ENCODE data around the gene SEMA3F. TPM values are rescaled to one million over a fixed set of nuclear protein-coding genes. Genes with fewer than 3 reads are reported as not detected.
A peak's percentile ranks its signal among the peaks of the same experiment; 100 is the strongest.

Gene SEMA3F
- total RNA-seq, 1 donor from 2014 or later: 78.1 TPM

DNA sequence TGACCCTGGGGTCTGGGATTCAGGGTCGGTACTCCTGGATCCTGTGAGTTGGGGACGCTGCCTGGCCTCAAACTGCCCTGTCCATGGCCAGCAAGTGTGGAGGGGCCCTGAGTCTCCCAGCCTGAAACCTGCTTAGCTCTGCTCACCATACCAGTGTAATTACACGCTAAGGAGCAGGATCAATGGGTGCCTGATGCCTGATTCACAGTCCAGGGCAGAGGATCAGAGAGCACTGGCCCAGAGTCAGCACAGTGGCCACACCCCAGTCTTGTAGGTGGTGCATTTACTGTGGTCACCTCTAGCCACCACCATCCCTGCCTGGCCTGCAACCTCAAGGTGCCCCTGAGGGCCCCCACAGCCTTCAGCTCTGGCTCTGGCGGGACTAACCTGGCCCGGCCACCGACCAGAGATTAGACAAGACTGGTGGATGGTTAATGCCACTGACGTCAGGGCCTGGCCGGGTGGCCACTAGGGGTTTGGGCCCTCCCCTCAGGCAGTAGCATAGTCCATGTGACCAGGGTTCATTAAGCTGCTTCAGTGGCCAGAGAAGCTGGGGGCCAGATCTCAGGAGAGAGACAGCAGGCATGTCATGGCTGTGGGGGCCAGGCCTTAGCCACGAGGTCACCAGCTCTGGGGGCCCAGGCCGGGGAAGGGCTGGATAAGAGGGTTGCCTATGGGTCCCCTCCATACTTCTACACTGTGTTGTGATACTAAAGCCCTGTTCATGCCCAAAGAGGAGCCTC lies 46.6 kb downstream of the SEMA3F start:
- TF ChIP-seq, protein P1, sequence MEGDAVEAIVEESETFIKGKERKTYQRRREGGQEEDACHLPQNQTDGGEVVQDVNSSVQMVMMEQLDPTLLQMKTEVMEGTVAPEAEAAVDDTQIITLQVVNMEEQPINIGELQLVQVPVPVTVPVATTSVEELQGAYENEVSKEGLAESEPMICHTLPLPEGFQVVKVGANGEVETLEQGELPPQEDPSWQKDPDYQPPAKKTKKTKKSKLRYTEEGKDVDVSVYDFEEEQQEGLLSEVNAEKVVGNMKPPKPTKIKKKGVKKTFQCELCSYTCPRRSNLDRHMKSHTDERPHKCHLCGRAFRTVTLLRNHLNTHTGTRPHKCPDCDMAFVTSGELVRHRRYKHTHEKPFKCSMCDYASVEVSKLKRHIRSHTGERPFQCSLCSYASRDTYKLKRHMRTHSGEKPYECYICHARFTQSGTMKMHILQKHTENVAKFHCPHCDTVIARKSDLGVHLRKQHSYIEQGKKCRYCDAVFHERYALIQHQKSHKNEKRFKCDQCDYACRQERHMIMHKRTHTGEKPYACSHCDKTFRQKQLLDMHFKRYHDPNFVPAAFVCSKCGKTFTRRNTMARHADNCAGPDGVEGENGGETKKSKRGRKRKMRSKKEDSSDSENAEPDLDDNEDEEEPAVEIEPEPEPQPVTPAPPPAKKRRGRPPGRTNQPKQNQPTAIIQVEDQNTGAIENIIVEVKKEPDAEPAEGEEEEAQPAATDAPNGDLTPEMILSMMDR (IDR thresholded peaks at IDR 0.05): no peak
- TF ChIP-seq POLR2AphosphoS5 (IDR thresholded peaks at IDR 0.05; ENCODE audit: insufficient read depth in 1 of 2, low read depth in 1 of 2) (no peak), POLR2A (IDR thresholded peaks at IDR 0.05) (no peak)
- Histone ChIP-seq H3K9me3 (no peaks in the 10 kb centered on the region), H3K4me3 (no peak overlapping the region), H3K4me1 (peaks cover 17% of the 10 kb centered on the region), H3K27ac (no peak overlapping the region), H3K27me3 (peaks cover 9% of the 10 kb centered on the region), H3K36me3 (no peaks in the 10 kb centered on the region)
- DNase-seq (ENCODE audit: extremely low spot score in 2 of 2): no peak
- intact Hi-C loops (cut with DNase I): no loop called here

GRCh38 chr3:50202353-50203112 lies 47.4 kb downstream of the SEMA3F start:
- no peak for DNase-seq (ENCODE audit: extremely low spot score in 2 of 2)
- Histone ChIP-seq H3K27ac (no peak overlapping the region), H3K9me3 (no peaks in the 10 kb centered on the region), H3K27me3 (peaks cover 9% of the 10 kb centered on the region), H3K36me3 (no peaks in the 10 kb centered on the region), H3K4me3 (no peak overlapping the region), H3K4me1 (peaks cover 17% of the 10 kb centered on the region)
- intact Hi-C loops (cut with DNase I): no loop called here
- TF ChIP-seq POLR2AphosphoS5 (IDR thresholded peaks at IDR 0.05; ENCODE audit: insufficient read depth in 1 of 2, low read depth in 1 of 2) (no peak), POLR2A (IDR thresholded peaks at IDR 0.05) (no peak)
- TF ChIP-seq, protein P1 (IDR thresholded peaks at IDR 0.05): no peak

DNA sequence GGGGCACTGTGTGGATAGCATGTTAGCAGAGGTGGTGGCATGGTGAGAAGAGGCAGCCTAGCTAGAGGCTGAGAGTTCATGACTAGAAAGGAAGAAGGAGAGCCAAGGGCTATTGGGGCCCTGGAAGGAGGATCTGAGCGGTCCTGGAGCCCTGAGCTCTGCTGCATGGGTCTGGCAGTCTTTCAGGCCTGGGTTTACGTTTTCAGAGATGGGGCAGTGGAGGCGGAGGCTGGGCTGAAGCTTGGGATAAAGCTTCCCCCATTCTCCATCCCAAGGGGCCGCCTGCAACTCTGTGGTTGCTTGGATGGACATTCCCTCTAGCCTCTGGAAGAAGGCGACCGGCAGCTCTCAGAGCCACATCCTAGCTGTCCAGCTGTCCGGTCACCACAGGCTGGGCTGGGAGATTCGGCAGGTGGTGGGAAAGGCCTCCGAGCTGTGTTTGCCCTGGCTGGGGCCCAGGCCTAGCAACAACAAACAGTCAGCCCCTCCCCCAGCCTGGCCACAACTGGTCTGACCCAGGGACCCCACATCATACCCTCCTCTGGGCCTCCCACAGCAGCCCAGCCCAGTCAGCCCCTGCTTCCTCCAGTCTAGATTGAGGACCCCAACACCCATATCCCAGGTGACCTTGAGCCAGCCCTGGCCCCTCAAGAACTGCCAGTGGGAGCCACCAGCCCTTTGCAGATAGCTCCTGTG lies 48.1 kb downstream of the SEMA3F start:
- H3K4me3 ChIP-seq: no peak overlapping the region
- DNase-seq (ENCODE audit: extremely low spot score in 2 of 2): no peak
- TF ChIP-seq, protein P1 (IDR thresholded peaks at IDR 0.05): no peak
- TF ChIP-seq POLR2AphosphoS5 (IDR thresholded peaks at IDR 0.05; ENCODE audit: insufficient read depth in 1 of 2, low read depth in 1 of 2) (no peak), POLR2A (IDR thresholded peaks at IDR 0.05) (no peak)
- no peaks in the 10 kb centered on the region for H3K36me3 ChIP-seq
- intact Hi-C loops (cut with DNase I): no loop called here
- H3K27ac ChIP-seq: no peak overlapping the region
- H3K4me1 ChIP-seq: peaks cover 17% of the 10 kb centered on the region
- peaks cover 9% of the 10 kb centered on the region for H3K27me3 ChIP-seq
- H3K9me3 ChIP-seq: no peaks in the 10 kb centered on the region

- no peaks in the 10 kb centered on the region for H3K9me3 ChIP-seq
- H3K27ac ChIP-seq: no peak overlapping the region
- H3K4me3 ChIP-seq: peak overlapping the region in 1 of 2 donors; percentile 40
- peaks cover 9% of the 10 kb centered on the region for H3K27me3 ChIP-seq
- no peak for DNase-seq (ENCODE audit: extremely low spot score in 2 of 2)
- no peaks in the 10 kb centered on the region for H3K36me3 ChIP-seq
- H3K4me1 ChIP-seq: peaks cover 17% of the 10 kb centered on the region
- TF ChIP-seq, protein P1 (IDR thresholded peaks at IDR 0.05): no peak
- no peak for TF ChIP-seq POLR2AphosphoS5 (IDR thresholded peaks at IDR 0.05; ENCODE audit: insufficient read depth in 1 of 2, low read depth in 1 of 2)
- TF ChIP-seq POLR2A (IDR thresholded peaks at IDR 0.05): no peak
- intact Hi-C loops (cut with DNase I): no loop called here
Measured at GRCh38 chr3:50203809-50204803, 49.0 kb downstream of the SEMA3F start.
